MM.1S (cell line): Measurements from ENCODE around the gene BAG5.

Source experiments
- DNase-seq: peaks from one replicate; pipeline ENCODE4 v3.0.0-alpha.2; 2015
- H2AFZ ChIP-seq: fragments of 300-600 bp; sonication (generic); 2 replicates; pipeline ENCODE4 v1.6.0; 2016; ENCODE audit warnings: antibody characterized with exemption, low read length
- H3F3A ChIP-seq: fragments of 300-600 bp; sonication (generic); 2 replicates; pipeline ENCODE4 v1.6.1; 2016; ENCODE audit warnings: mild to moderate bottlenecking, antibody characterized with exemption, low read length, moderate library complexity, mixed read lengths; ENCODE audit not compliant: insufficient read depth
- H3K27ac ChIP-seq: fragments of 300-600 bp; sonication (generic); 2 replicates; pipeline ENCODE4 v1.5.1; 2016; ENCODE audit warnings: mild to moderate bottlenecking, low read length
- H3K27me3 ChIP-seq: fragments of 300-600 bp; sonication (generic); replicated peaks from 2 replicates; pipeline ENCODE4 v1.6.0; 2016; ENCODE audit warnings: low read length; ENCODE audit not compliant: insufficient read depth
- H3K36me3 ChIP-seq: fragments of 300-600 bp; sonication (generic); replicated peaks from 2 replicates; pipeline ENCODE4 v1.6.1; 2016; ENCODE audit warnings: mild to moderate bottlenecking, low read length, mixed read lengths; ENCODE audit not compliant: insufficient read depth
- H3K4me1 ChIP-seq: fragments of 300-600 bp; sonication (generic); 2 replicates; pipeline ENCODE4 v1.6.1; 2016; ENCODE audit warnings: low read length, mixed read lengths
- H3K4me2 ChIP-seq: fragments of 300-600 bp; sonication (generic); 2 replicates; pipeline ENCODE4 v1.6.0; 2016; ENCODE audit warnings: low read depth, low read length
- H3K4me3 ChIP-seq: fragments of 300-600 bp; sonication (generic); 2 replicates; pipeline ENCODE4 v1.5.1; 2016; ENCODE audit warnings: low read length, mixed read lengths
- H3K79me2 ChIP-seq: fragments of 300-600 bp; sonication (generic); 2 replicates; pipeline ENCODE4 v1.6.1; 2016; ENCODE audit warnings: mixed run types, low read length, mixed read lengths
- H3K9ac ChIP-seq: fragments of 300-600 bp; sonication (generic); 2 replicates; pipeline ENCODE4 v1.6.1; 2016; ENCODE audit warnings: low read length, mixed read lengths
- H3K9me2 ChIP-seq: fragments of 300-600 bp; sonication (generic); replicated peaks from 2 replicates; pipeline ENCODE4 v1.6.1; 2016; ENCODE audit warnings: mild to moderate bottlenecking, low read length, mixed read lengths; ENCODE audit not compliant: insufficient read depth
- H3K9me3 ChIP-seq: fragments of 300-600 bp; sonication (generic); replicated peaks from 2 replicates; pipeline ENCODE4 v1.6.1; 2016; ENCODE audit warnings: mild to moderate bottlenecking, low read length, mixed read lengths; ENCODE audit not compliant: insufficient read depth
- H4K20me1 ChIP-seq: fragments of 300-600 bp; sonication (generic); 2 replicates; pipeline ENCODE4 v1.6.1; 2016; ENCODE audit warnings: mild to moderate bottlenecking, low read length, moderate library complexity, mixed read lengths; ENCODE audit not compliant: insufficient read depth
- EZH2 ChIP-seq: fragments of 300-600 bp; sonication (generic); optimal IDR thresholded peaks from 2 replicates; pipeline ENCODE3; 2017; ENCODE audit warnings: low read depth, mild to moderate bottlenecking, antibody characterized with exemption, low read length, mixed read lengths
- EZH2phosphoT487 ChIP-seq: fragments of 300-600 bp; sonication (generic); IDR thresholded peaks from 2 replicates; pipeline ENCODE4 v1.6.1; 2018; ENCODE audit warnings: antibody characterized with exemption, low read length
- TF ChIP-seq, protein P1 (sequence below): fragments of 300-600 bp; sonication (generic); IDR thresholded peaks from 2 replicates; pipeline ENCODE4 v1.5.1; 2016; ENCODE audit warnings: antibody characterized with exemption, low read length, mixed read lengths

The BAG5 gene

DNA sequence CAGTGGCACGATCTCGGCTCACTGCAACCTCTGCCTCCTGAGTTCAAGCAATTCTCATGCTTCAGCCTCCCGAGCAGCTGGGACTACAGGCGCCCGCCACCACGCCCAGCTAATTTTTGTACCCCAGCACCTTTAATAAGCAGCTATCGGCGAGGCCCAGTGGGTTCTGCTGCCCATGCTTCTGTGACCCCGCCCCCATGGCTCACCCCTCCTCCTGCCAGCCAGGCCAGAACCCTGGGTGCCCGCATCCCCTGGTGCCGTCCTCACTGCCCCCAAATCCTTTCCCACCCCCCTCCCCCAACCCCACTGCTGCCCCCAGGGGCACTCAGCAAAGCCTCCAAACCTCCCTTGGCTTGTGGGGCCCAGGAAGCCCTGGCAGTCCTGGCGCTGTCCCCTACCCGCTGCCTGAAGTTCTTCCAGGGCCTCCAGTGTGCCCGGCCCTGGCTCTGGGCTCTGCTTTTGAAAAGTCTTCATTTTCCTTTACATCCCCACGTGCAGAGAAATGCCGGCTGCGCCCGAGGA lies 14.5 kb downstream of the BAG5 start:
- no peak for DNase-seq
- H3K4me3 ChIP-seq: no peak overlapping the region
- H3F3A ChIP-seq: no peaks in the 10 kb centered on the region
- H3K4me2 ChIP-seq: no peak overlapping the region
- TF ChIP-seq, protein P1, sequence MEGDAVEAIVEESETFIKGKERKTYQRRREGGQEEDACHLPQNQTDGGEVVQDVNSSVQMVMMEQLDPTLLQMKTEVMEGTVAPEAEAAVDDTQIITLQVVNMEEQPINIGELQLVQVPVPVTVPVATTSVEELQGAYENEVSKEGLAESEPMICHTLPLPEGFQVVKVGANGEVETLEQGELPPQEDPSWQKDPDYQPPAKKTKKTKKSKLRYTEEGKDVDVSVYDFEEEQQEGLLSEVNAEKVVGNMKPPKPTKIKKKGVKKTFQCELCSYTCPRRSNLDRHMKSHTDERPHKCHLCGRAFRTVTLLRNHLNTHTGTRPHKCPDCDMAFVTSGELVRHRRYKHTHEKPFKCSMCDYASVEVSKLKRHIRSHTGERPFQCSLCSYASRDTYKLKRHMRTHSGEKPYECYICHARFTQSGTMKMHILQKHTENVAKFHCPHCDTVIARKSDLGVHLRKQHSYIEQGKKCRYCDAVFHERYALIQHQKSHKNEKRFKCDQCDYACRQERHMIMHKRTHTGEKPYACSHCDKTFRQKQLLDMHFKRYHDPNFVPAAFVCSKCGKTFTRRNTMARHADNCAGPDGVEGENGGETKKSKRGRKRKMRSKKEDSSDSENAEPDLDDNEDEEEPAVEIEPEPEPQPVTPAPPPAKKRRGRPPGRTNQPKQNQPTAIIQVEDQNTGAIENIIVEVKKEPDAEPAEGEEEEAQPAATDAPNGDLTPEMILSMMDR: no peak
- TF ChIP-seq EZH2phosphoT487 (no peak), EZH2 (no peak)
- no peaks in the 10 kb centered on the region for H3K79me2 ChIP-seq
- no peaks in the 10 kb centered on the region for H4K20me1 ChIP-seq
- H3K27ac ChIP-seq: no peak overlapping the region
- no peak overlapping the region for H3K9ac ChIP-seq
- H3K27me3 ChIP-seq: no peaks in the 10 kb centered on the region
- H3K9me2 ChIP-seq: no peaks in the 10 kb centered on the region
- no peaks in the 10 kb centered on the region for H3K9me3 ChIP-seq
- H2AFZ ChIP-seq: no peak overlapping the region
- H3K36me3 ChIP-seq: no peaks in the 10 kb centered on the region
- no peaks in the 10 kb centered on the region for H3K4me1 ChIP-seq

- Histone ChIP-seq H3F3A (no peaks in the 10 kb centered on the region), H2AFZ (no peak overlapping the region), H3K4me2 (no peak overlapping the region), H3K36me3 (no peaks in the 10 kb centered on the region), H4K20me1 (no peaks in the 10 kb centered on the region), H3K9me3 (no peaks in the 10 kb centered on the region), H3K27ac (no peak overlapping the region), H3K79me2 (no peaks in the 10 kb centered on the region), H3K4me1 (no peaks in the 10 kb centered on the region), H3K4me3 (no peak overlapping the region), H3K27me3 (no peaks in the 10 kb centered on the region), H3K9ac (no peak overlapping the region), H3K9me2 (no peaks in the 10 kb centered on the region)
- no peak for DNase-seq
- TF ChIP-seq, protein P1: no peak
- no peak for TF ChIP-seq EZH2phosphoT487
Measured at GRCh38 chr14:103547455-103547940, 15.0 kb downstream of the BAG5 start.

- Histone ChIP-seq H3K4me2 (no peak overlapping the region), H3K9me3 (no peaks in the 10 kb centered on the region), H4K20me1 (no peaks in the 10 kb centered on the region), H3K79me2 (no peaks in the 10 kb centered on the region), H3F3A (no peaks in the 10 kb centered on the region), H2AFZ (no peak overlapping the region), H3K9ac (no peak overlapping the region), H3K36me3 (no peaks in the 10 kb centered on the region), H3K4me1 (no peaks in the 10 kb centered on the region), H3K27me3 (no peaks in the 10 kb centered on the region), H3K27ac (no peak overlapping the region), H3K9me2 (no peaks in the 10 kb centered on the region), H3K4me3 (no peak overlapping the region)
- DNase-seq: peak; percentile 40
- TF ChIP-seq, protein P1: peak; percentile 61
- TF ChIP-seq EZH2 (no peak), EZH2phosphoT487 (no peak)
Measured at GRCh38 chr14:103546652-103547454, 15.6 kb downstream of the BAG5 start.
